Activated T-cell treated with anti-CD3 and anti-CD28 coated beads for 48 hours (primary cell): ENCODE data around the gene SAPCD2.

Experiments
- DNase-seq: peaks from one replicate; pipeline ENCODE4 v3.0.0-alpha.2; 2020; ENCODE audit warnings: low read depth

SAPCD2 gene

GRCh38 chr9:137107312-137107921, 37.1 kb upstream of the SAPCD2 start:
- DNase-seq: no peak

GRCh38 chr9:137106662-137107250, 36.4 kb upstream of the SAPCD2 start:
- DNase-seq: no peak

- DNase-seq: no peak
These were observed 35.7 kb upstream of the SAPCD2 start for GRCh38 chr9:137105814-137106661.

- DNase-seq: no peak
These were observed 33.0 kb upstream of the SAPCD2 start for GRCh38 chr9:137103206-137103999.

- DNase-seq: no peak
These were observed 28.9 kb upstream of the SAPCD2 start for GRCh38 chr9:137099231-137099630.

- DNase-seq: no peak
These were observed 27.6 kb upstream of the SAPCD2 start for GRCh38 chr9:137097761-137098462.

- no peak for DNase-seq
These were observed 26.6 kb upstream of the SAPCD2 start for GRCh38 chr9:137096785-137097546.

- DNase-seq: peak; percentile 78
These were observed 25.5 kb upstream of the SAPCD2 start for GRCh38 chr9:137095664-137096517.

GRCh38 chr9:137089232-137089947, 19.0 kb upstream of the SAPCD2 start:
- DNase-seq: no peak

- DNase-seq: no peak
These were observed 17.8 kb upstream of the SAPCD2 start for GRCh38 chr9:137088121-137088520.

- DNase-seq: no peak
These were observed 17.1 kb upstream of the SAPCD2 start for GRCh38 chr9:137087409-137087925.

GRCh38 chr9:137086531-137087408, 16.4 kb upstream of the SAPCD2 start, which contains the start of gene MAN1B1:
Gene MAN1B1, plus strand, starts transcription at chr9:137086985. Its CDS starts 15 bp downstream, at chr9:137087000.
- DNase-seq: peak; percentile 100

GRCh38 chr9:137085920-137086530, 15.7 kb upstream of the SAPCD2 start:
- DNase-seq: no peak

- no peak for DNase-seq
These were observed 14.2 kb upstream of the SAPCD2 start for GRCh38 chr9:137084526-137084925.

- DNase-seq: no peak
These were observed 13.1 kb upstream of the SAPCD2 start for GRCh38 chr9:137083394-137084004.

- no peak for DNase-seq
These were observed 12.6 kb upstream of the SAPCD2 start for GRCh38 chr9:137082925-137083290.
